Non-pigmented ciliary epithelial cell (primary cell): Measurements from ENCODE around the gene IFITM2.
"Not testable (repeated sequence)": the region's sequence is repeated elsewhere in the genome, so short reads cannot be mapped to it uniquely, and the experiment has no call there.

Source experiments
- DNase-seq: peaks from one replicate; pipeline ENCODE4 v3.0.0-alpha.2; 2010; ENCODE audit warnings: low read depth

Gene IFITM2

GRCh38 chr11:325796-326591 lies 18.4 kb downstream of the IFITM2 start:
- no peak for DNase-seq

- DNase-seq = no peak
These were observed 18.9 kb downstream of the IFITM2 start for GRCh38 chr11:326592-326841.

GRCh38 chr11:326842-327580 lies 19.4 kb downstream of the IFITM2 start:
- DNase-seq = no peak

- no peak for DNase-seq
These were observed 19.9 kb downstream of the IFITM2 start for GRCh38 chr11:327581-327923.

GRCh38 chr11:328012-328411 lies 20.4 kb downstream of the IFITM2 start:
- DNase-seq = no peak

GRCh38 chr11:328516-329100 lies 21.0 kb downstream of the IFITM2 start:
- not testable (repeated sequence) for DNase-seq

- no peak for DNase-seq
These were observed 22.3 kb downstream of the IFITM2 start for GRCh38 chr11:329886-330253.

GRCh38 chr11:330307-330693 lies 22.7 kb downstream of the IFITM2 start:
- DNase-seq = no peak

GRCh38 chr11:330694-331357 lies 23.2 kb downstream of the IFITM2 start:
- no peak for DNase-seq

- no peak for DNase-seq
These were observed 23.9 kb downstream of the IFITM2 start for GRCh38 chr11:331358-332060.

GRCh38 chr11:332651-333480 lies 25.2 kb downstream of the IFITM2 start:
- DNase-seq = no peak

- DNase-seq = not testable (repeated sequence)
These were observed 26.1 kb downstream of the IFITM2 start for GRCh38 chr11:333616-334263.

GRCh38 chr11:334264-334994 lies 26.8 kb downstream of the IFITM2 start:
- no peak for DNase-seq

- no peak for DNase-seq
These were observed 28.4 kb downstream of the IFITM2 start for GRCh38 chr11:335779-336658.

- DNase-seq = no peak
These were observed 29.1 kb downstream of the IFITM2 start for GRCh38 chr11:336659-337198.

GRCh38 chr11:337711-338110 lies 30.1 kb downstream of the IFITM2 start:
- DNase-seq = no peak

GRCh38 chr11:339963-340362 lies 32.3 kb downstream of the IFITM2 start:
- DNase-seq = no peak

- no peak for DNase-seq
These were observed 33.2 kb downstream of the IFITM2 start for GRCh38 chr11:340539-341512.
